Smooth muscle cell of bladder (primary cell): ENCODE results near the gene SLC12A8. TPM values are rescaled to one million over a fixed set of nuclear protein-coding genes. Genes with fewer than 3 reads are reported as not detected.

ENCODE experiments used
- total RNA-seq: library from RNA; depleted of rRNA; stranded (reverse); fragments of >200 nt; gene quantifications from 2 replicates; pipeline ENCODE4 v1.2.3, GENCODE V29; 2014

The SLC12A8 gene, protein sequence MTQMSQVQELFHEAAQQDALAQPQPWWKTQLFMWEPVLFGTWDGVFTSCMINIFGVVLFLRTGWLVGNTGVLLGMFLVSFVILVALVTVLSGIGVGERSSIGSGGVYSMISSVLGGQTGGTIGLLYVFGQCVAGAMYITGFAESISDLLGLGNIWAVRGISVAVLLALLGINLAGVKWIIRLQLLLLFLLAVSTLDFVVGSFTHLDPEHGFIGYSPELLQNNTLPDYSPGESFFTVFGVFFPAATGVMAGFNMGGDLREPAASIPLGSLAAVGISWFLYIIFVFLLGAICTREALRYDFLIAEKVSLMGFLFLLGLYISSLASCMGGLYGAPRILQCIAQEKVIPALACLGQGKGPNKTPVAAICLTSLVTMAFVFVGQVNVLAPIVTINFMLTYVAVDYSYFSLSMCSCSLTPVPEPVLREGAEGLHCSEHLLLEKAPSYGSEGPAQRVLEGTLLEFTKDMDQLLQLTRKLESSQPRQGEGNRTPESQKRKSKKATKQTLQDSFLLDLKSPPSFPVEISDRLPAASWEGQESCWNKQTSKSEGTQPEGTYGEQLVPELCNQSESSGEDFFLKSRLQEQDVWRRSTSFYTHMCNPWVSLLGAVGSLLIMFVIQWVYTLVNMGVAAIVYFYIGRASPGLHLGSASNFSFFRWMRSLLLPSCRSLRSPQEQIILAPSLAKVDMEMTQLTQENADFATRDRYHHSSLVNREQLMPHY
- total RNA-seq = 45.4 and 79.0 TPM in 2 replicates

DNA sequence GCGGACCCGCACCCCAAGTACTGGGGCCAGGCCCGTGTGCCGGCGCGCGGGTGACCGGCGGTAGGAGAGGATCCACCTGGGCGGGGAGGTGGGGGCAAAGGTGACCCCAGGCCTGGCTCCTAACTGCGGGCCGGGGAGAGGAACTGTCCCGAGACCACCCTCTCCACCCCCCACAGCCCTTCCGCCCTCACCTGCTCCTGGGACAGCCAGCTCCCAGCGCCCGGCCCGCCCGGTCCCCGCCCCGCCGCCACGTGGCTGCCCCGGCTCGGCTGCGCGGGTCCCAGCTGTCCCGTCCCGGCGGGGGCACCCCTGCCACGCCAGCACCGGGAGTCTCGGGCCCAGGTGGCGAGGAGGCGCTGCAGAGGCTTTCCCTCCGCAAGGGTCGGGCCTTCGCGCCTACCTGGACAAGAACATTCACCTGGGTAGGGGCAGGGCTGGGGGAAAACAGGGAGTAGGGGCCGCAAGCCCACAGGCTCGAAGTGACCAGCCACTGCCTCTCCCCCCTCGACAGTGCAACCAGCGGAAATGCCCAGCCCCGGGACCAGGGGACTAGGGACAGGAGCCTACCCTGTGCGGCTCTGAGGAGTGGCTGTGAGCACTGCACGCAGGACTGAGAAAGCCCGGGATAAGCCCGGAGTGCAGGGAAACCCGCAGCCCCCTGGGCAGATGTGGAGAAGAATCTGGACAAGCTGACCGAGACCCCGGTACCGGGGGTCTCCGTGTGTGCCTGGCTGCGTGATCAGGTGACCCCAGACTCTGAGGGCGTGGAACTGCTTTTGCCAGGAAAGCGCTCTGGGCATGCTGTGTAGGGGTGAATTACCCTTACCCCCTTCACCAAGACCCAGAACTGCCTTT, at the start of gene SLC12A8:
SLC12A8 (minus strand) TSS at position 240 of the 855 bp plus-strand sequence. CDS start 1,399 bp downstream, outside the sequence.

DNA sequence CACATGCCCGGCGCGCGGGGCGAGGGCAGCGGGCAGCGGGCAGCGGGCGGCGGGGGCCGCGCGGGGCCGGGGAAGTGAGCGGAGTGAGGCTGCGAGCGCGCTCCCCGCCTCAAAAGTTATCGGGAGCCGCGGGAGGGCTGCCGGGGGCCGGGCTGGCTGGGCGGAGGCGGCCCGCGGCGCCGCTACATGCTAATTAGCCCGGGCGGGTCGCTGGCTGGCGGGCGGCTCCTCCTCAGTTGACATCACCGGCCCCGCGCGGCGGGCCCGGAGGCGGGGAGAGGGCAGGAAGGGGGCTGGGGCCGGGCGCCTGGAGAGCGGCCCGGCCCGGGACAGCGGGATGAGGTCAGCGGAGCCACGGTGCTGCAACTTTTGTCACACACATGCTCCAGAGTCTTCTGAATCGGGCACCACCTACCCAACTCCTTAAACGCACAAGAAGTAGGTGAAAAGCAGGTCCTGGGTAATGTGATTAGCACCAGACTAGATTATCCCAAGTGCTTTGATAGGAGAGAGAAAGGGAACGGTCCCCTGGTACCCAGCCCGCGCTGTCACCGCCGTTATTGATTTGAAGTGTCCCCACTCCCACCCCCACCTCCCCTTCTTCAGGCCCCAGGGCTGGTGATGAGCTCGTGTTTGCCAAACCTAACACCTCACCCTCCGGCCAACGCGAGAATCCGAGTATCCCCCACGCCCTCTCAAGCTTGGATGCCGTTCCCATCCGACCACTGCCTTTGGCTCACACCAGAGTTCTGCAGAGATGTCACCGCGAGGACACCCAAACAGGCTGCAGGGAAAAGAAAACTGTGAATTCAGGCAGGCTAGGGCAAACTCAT, 156.4 kb downstream of the SLC12A8 start, which contains the start of gene HEG1:
HEG1 (minus strand) TSS at position 85 of the 833 bp plus-strand sequence. CDS start 107 bp downstream, outside the sequence.

Other genes starting within 250 kb of the SLC12A8 start
- 197 and 248 TPM in 2 replicates for gene HEG1, start 156.8 kb downstream of the SLC12A8 start, total RNA-seq
- gene ZNF148, start 162.6 kb upstream of the SLC12A8 start, total RNA-seq = 28.3 and 39.0 TPM in 2 replicates